HG03575 (cell line): ENCODE data around the gene KRT83.
"Not testable (repeated sequence)": the region's sequence is repeated elsewhere in the genome, so short reads cannot be mapped to it uniquely, and the experiment has no call there.

Source experiments
- ATAC-seq: cut with Tn5 transposase; IDR thresholded peaks from one replicate; pipeline ENCODE4 v1.9.1; 2021; ENCODE audit not compliant: unreplicated experiment, insufficient number of reproducible peaks, low FRiP score; ENCODE audit errors: extremely low read depth

The KRT83 gene

DNA sequence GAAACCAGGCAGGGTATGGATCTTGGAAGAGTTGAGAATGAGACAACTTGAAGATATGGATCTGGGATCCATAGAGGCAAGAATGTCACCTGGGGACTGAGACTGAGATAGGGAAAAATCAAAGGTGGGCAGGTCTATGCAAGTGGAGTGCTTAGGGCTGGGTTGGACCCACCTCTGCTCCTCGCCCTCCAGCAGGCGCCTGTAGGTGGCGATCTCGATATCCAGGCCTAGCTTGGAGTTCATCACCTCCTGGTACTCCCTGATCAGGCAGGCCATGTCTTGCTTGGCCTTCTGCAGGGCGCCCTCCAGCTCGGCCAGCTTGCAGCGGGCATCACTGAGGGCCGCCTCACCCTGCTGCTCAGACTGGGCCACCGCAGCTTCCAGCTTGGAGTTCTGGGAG is 5.5 kb downstream of the KRT83 start:
- ATAC-seq, result not testable (repeated sequence)

DNA sequence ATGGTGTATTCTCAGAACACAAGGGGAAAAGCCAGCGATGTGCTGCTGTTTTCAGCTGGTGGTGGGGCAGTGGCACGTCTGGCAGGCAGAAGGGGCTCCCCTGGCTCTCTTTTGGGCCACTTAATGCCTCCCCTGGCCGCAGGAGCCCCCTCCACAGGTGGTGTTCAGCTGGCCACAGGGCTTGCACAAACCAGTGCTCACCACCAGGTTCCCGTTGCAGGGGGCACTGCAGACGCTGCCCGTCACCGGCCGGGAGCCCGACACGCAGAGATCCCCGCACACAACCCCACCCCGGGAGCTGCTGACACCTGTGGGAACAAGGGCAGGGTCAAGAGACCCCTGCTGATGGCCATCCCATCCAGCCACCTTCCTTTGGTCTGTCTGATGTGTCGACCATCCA is 6.7 kb downstream of the KRT83 start:
- ATAC-seq, result no peak

DNA sequence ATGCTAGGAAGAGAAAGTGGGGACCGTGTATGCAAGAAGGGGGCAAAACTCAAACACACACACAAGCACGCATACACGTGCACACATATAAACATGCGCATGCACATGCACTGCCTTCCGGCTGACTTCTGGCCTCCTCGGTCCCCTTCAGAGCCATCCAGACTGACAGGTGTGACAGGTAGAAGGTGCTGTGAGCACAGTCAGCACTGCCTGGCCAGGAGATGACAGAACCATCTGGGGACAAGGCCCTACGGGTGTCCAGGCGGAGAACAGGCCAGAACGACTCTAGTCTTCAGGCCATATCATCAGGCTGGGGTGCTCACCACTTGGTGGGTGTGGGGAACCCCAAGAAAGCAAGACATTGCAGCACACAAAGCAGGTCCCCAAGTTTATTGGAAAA is 7.3 kb downstream of the KRT83 start:
- no peak for ATAC-seq

DNA sequence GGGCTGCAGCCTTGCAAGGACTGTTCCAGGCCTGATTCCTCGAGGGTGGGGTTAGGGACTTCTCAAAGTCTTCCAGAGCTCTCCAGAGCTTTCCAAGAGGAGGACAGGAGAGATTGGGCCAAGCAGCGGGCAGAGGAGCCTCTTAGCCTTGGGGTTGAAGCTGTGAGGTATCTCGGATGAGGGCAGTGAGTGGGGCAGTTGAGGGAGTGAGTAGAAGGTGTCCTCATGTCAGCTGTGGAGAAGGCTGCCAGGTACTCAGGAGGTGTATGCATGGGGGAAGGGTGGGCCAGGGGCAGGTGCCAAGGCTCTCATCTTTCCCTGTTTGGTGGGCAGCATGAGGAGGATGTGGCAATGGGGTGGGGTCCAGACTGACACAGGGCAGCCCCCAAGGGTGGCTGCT is 7.7 kb downstream of the KRT83 start:
- ATAC-seq, result no peak

DNA sequence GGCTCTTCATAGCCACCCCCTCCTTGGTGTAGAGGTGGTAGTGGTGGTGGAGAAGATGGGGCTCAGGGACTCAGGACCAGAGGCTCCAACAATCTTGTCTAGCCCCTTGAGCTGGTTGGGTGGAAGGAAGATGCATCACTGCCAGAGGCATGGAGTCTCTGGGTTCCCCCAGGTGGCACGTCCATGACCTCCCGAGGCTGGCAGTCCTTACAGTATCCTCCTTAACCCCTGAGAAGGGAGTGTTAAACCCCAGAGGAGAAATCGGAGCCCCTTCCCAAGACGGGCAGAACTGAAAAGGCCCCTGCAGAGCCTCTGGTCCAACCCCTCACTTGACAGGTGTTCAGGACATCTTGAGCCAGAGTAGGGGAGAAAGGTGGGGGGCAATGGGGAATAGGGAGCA is 9.1 kb downstream of the KRT83 start:
- ATAC-seq, result no peak

DNA sequence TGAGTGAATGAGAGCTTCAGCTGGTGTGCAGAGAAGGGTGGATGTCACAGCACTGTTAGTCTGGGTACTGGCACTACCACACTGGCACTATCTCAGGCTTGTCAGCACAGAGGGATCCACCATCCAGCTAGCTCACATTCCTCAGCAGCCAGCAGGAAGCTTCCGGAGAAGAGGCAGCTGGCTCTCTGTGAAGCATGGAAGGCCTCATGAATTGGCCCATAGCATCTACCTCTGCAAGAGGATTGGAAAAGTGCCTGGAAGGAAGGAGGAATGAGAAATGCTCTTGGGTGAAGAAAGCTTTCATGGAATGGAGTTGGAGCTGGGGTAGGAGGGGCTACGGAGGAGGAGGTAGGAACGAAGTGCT is 9.9 kb downstream of the KRT83 start:
- no peak for ATAC-seq

DNA sequence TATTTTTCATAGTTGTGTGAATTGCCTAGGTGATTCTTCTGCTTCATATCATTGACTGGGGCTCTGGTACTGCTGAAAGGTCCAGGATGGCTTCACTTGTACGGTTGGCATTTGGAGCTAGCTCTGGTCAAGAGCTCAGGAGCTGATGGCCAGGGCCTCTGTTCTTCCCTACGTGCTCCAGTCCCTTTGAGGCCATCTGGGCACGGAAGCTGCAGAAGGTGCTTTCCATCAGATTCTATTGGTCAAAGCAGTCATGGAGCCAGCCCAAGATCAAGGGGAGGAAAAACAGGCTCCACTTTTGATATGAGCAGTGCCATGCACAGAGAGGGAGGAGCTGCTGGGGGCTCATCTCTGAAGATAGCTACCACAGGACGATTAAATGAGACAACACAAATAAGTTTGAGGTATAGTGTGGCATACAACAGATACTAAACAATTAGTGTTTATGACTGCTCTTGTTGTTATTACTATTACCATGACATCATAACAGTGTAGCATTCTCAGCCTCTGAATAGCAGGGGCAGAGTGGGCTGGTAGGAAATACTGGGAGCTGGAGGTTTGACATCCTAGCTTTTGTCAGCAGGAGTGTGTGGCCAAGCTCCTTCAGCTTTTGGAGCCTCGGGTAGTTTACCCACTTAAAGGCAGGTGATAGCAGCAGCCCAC is 10.4 kb downstream of the KRT83 start:
- no peak for ATAC-seq

DNA sequence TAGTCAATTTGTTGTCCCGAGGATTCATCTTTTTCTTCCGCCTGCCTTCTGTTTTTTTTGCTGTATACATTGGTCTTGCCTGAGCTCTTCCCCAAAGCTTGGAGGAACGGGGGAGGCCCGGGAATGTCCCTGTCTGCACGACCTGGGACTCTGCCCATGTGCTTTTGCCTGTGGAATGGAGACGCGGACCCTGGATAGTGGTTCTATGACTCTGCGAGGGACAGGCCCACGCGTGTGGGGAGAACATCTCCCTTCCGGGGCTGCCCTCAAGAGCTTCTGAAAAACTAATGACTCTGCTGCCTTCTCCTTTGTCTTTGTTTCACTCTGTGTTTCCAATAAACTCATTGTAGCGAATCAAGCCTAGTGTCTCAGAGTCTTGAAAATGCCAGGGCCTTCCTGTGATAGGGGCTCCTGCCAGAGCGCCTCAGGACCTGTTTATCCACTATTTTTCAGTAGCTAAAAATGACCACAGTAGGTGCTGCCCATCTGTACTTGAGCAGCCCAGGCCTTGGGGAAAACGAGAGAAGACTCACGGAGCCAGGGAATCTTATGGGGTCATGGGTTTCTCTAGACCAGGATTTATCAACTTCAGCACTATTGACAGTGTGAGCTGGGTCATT is 12.3 kb downstream of the KRT83 start:
- no peak for ATAC-seq

DNA sequence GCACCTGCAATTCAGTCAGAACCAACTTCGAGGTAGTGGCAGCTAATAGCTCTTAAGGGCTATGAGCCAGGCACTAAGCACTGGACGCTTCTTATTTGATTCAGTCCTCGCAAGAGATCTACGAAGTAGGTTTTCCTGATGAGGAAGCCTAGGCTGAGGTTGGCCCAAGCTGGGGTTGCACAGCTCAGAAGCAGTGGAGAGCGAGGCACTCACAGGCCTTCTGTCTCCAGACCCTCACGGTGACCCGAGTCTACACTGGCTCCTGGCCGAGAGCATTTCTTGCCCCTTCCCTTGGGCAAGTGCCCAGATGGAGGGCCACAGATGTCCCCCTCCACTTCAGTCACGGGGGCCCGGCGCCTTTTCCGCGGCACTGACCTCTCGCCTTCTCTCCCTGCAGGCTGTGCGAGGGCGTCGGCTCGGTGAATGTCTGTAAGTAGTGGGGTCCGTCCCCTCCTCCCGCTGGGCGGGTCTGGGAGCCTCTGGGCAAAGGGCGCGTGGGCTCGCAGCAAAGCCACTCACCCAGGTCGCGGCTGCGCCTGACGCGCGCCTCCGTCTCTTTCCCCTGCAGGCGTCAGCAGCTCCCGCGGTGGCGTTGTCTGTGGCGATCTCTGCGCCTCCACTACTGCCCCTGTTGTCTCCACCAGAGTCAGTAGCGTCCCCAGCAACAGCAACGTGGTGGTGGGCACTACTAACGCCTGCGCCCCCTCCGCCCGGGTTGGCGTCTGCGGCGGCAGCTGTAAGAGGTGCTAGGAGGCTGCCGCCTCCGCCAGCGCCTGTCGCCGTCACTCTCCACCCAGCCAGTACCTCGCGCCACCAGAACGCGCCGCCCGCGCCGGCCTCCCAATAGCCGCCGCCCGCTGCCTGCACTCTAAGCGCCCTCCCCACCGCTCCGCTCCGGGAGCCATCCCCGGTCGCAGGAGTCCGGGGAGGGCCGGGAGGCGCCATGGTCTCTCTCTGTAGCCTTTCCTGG is 13.1 kb downstream of the KRT83 start:
- ATAC-seq, result no peak

DNA sequence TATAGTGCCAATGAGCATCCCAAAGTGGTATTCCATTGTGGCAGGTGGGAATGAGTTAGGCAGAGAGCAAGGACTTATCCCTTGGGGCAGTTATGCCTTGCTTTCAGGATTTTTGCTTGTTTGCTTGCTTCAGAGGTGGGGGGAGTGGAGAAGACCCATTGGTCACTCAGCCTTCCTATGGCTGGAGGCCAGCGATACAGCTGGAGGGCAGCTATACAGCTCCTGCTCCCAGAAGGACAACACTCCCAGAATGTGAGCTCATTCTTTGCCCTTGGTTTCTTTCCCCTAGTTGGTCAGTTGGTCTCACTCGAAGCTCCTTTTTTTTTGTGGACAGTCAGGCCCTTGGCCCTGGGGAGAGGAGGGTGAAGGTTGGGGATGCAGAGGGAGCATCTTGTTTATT is 14.5 kb downstream of the KRT83 start:
- ATAC-seq, result no peak

DNA sequence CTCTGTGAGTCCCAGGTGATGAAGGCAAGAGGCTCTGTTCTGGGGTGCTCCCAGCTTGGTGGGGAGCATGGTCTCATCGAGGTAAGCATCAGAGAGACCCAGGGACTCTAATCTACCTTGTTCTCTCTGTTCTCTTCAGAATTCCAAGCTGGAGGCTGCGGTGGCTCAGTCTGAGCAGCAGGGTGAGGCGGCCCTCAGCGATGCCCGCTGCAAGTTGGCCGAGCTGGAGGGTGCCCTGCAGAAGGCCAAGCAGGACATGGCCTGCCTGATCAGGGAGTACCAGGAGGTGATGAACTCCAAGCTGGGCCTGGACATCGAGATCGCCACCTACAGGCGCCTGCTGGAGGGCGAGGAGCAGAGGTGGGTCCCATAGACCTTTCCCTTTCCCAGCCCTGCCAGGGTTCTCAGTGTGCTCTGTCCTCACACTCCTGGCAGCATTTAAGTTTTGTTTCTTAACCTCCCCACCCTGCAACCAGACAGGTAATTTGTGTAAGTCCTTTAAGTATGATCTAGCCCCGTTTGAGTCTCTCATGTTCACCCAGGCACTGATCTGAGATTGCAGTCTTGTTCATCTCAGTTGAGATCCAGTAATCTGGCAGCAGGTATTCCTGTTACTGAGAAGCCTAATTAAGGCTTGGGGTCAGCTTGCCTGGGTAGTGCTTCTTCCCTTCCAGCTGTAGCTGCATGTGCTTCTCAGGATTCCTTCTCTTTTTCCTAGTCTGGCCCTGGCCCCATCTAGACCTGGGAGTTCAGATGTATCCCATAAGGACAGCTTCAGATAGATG is 15.1 kb downstream of the KRT83 start:
- no peak for ATAC-seq

DNA sequence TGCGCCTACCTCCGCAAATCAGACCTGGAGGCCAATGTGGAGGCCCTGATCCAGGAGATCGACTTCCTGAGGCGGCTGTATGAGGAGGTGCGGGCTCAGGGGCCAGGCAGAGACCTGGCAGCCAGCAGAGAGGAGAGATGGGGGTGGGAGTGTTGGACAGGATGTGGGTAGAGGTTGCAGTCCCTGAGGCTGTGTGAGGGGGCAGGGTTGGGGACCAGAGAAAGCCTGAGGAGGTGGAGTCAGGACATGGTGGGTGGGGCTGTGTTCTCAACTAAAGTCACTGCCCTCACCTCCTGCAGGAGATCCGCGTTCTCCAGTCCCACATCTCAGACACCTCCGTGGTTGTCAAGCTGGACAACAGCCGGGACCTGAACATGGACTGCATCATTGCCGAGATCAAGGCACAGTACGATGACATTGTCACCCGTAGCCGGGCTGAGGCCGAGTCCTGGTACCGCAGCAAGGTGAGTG is 16.2 kb downstream of the KRT83 start:
- not testable (repeated sequence) for ATAC-seq

DNA sequence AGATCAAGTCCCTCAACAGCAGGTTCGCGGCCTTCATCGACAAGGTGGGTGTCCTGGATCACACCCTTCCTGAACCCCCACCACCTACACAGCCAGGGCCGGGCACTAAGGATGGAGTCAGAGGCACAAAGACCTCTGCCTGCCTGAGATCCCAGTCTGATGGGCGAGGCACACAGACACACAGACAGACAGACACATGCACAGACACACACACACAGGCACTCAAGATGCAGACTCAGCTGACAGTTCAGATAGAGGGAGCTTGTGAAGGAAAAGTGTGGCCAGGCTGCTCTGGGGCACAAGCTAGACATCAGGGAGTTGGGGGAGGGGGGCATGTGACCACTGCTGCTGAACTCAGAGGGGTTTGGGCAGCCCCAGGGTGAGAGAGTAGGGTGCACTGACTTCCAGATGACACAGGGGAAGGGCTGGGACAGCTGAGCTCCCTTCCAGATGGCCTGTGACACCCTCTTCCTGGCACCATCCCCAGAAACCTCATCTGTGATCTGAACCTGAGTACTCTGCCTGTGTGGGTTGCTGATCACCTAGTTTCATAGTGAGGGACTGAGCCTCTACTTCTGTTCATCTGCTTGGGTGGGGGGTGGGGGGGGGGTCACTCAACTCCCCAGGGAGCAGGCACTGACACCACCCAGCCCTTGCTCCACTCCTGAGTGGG is 18.8 kb downstream of the KRT83 start:
- not testable (repeated sequence) for ATAC-seq

DNA sequence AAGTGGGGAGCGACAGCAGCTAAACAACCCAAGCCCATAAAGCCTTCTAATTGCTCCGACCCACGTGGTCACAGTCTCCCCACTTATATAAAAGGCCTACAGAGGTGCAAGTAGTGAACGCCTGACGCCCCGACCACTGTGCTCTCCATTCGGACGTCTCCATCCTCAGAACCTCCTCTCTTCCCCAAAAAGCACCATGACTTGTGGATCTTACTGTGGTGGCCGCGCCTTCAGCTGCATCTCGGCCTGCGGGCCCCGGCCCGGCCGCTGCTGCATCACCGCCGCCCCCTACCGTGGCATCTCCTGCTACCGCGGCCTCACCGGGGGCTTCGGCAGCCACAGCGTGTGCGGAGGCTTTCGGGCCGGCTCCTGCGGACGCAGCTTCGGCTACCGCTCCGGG is 19.5 kb downstream of the KRT83 start:
- ATAC-seq, result not testable (repeated sequence)

DNA sequence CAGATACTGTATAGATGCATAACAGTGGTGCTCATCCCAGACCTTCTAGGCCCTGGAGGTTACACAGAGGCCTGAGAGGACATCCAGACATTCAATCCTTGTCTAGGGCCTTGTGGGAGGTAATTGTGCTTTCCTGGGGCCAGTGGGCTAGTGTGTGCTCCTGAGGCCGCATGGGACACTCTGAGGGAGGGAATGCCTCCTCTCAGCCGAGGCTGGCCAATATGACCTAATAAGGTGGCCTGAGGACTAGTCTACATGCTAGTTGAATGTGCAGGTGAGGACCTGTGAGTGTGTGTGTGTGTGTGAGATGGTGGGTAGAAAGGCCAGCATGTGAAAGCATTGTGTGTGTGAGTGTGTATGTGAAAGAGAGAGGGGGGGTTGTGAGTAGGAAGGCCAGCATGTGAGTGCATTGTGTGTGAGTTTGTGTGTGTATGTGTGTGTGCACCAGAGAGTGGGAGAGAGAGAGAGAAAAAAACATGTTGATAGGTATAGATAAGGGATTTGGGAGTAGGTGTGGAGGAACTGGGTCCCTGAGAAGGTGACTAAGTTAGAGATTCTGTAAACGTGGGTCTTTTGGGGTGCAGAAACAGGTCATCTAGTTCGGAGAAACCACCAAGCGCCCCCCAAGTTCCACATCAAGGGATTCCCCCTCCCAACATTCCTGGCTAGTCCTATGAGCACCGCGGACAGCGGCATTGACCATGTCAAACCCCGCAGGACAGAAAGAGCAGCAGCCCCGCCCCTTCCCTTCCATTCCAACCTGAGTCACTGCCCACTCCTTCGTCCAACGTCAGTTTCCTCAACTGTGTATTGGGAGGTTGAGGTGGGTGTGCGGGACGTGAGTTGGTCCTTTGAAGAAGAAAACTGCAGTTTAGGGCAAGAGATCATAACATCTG is 20.2 kb downstream of the KRT83 start:
- ATAC-seq, result no peak

DNA sequence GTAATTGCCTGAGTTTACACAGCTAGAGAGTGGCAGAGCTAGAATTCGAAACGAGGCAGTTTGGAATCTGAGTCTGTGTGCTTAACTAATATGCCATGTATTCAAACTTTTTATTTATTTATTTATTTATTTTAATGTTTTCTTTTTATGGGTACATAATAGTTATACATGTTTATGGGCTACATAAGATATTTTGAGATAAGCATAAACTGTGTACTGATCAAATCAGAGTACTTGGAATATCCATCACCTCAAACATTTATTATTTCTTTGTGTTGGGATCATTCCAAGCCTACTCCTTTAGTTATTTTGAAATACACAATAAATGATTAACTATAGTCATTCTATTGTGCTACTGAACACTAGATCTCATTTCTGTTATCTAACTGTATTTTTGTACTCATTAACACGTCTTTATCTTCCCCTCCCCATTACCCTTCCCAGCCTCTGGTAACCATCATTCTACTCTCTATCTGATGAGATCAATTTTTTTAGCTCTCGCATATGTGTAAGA is 22.5 kb downstream of the KRT83 start:
- no peak for ATAC-seq

DNA sequence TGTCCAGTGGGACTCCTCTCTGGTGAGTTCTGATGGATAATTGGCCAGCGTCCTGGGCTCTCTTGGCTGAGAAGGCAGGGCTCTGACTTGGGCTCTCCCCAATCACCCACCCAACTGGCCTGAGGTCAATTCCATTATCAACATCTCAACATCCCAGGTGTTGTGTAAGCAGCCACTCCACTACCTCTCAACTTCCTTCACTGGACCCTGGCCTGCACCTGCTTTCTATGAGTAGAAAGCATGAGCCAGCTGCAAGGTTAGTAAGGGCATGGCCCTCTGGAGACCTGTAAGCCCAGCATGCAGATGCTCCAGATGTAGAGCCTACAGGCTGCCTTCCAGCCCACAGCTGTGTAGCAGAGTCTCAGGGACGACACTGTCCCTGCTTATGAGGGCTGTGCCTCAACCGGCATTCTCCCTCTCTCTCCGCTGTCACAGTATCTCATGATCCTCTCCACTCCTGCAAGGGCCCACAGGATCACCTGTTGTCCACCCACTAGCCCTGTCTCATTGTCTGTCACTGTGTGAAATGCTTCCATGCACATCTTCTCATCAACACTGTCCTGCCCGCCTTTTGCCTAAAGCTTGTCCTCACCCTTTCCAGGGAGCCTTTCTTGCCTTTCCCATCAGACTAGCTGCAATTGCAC is 24.5 kb downstream of the KRT83 start:
- no peak for ATAC-seq
